Astrocyte (in vitro differentiated cells and primary cell): Measurements from ENCODE around the gene GSS. TPM values are rescaled to one million over a fixed set of nuclear protein-coding genes. Genes with fewer than 3 reads are reported as not detected.
A peak's percentile ranks its signal among the peaks of the same experiment; 100 is the strongest.

ENCODE experiments used
- DNase-seq: peaks from one replicate; pipeline ENCODE4 v3.0.0-alpha.2; 2010; ENCODE audit warnings: low read depth
- FAIRE-seq: peaks from 2 replicates; lab custom pipeline; 2011; peaks lifted over from hg19 to GRCh38; lab: Jason Lieb, UNC
- H2AFZ ChIP-seq: 2 replicates; pipeline ENCODE4 v1.6.0; 2012; ENCODE audit warnings: low read depth, low read length, inconsistent platforms
- H3K27ac ChIP-seq: 2 replicates; pipeline ENCODE4 v1.5.1; 2011; ENCODE audit warnings: low read depth, low read length, inconsistent platforms
- H3K27me3 ChIP-seq: 2 replicates; pipeline ENCODE4 v1.6.0; 2011; ENCODE audit warnings: low read length, inconsistent platforms; ENCODE audit not compliant: insufficient read depth
- H3K36me3 ChIP-seq: 2 replicates; pipeline ENCODE4 v1.5.1; 2011; ENCODE audit warnings: low read length, inconsistent platforms; ENCODE audit not compliant: insufficient read depth
- H3K4me1 ChIP-seq: 2 replicates; pipeline ENCODE4 v1.5.1; 2011; ENCODE audit warnings: low read length, inconsistent platforms; ENCODE audit not compliant: insufficient read depth
- H3K4me2 ChIP-seq: 2 replicates; pipeline ENCODE4 v1.6.0; 2012; ENCODE audit warnings: low read length, inconsistent platforms
- H3K4me3 ChIP-seq: 2 replicates; pipeline ENCODE4 v1.5.1; 2011; ENCODE audit warnings: low read depth, mild to moderate bottlenecking, low read length, inconsistent platforms; ENCODE audit not compliant: insufficient read depth
- H3K79me2 ChIP-seq: 2 replicates; pipeline ENCODE4 v1.6.0; 2012; ENCODE audit warnings: mild to moderate bottlenecking, low read length, inconsistent platforms; ENCODE audit not compliant: insufficient read depth
- H3K9ac ChIP-seq: 2 replicates; pipeline ENCODE4 v1.6.0; 2012; ENCODE audit warnings: mild to moderate bottlenecking, low read length, inconsistent platforms
- H3K9me3 ChIP-seq: 2 replicates; pipeline ENCODE4 v1.5.1; 2012; ENCODE audit warnings: low read depth, mild to moderate bottlenecking, low read length, inconsistent platforms; ENCODE audit not compliant: insufficient read depth
- H4K20me1 ChIP-seq: 2 replicates; pipeline ENCODE4 v1.6.0; 2012; ENCODE audit warnings: low read length, inconsistent platforms; ENCODE audit not compliant: insufficient read depth
- H3K27ac Mint-ChIP-seq: one replicate; pipeline ENCODE4 v1.8.0; 2021; ENCODE audit warnings: mild to moderate bottlenecking, mixed read lengths; ENCODE audit not compliant: unreplicated experiment
- H3K27me3 Mint-ChIP-seq: one replicate; pipeline ENCODE4 v1.8.0; 2021; ENCODE audit warnings: low read depth, mixed read lengths; ENCODE audit not compliant: unreplicated experiment
- H3K36me3 Mint-ChIP-seq: one replicate; pipeline ENCODE4 v1.8.0; 2021; ENCODE audit warnings: low read depth, mixed read lengths; ENCODE audit not compliant: unreplicated experiment
- H3K4me1 Mint-ChIP-seq: one replicate; pipeline ENCODE4 v1.8.0; 2021; ENCODE audit warnings: low read depth, mixed read lengths; ENCODE audit not compliant: unreplicated experiment
- H3K4me3 Mint-ChIP-seq: one replicate; pipeline ENCODE4 v1.8.0; 2021; ENCODE audit warnings: mild to moderate bottlenecking, moderate library complexity, mixed read lengths; ENCODE audit not compliant: unreplicated experiment
- H3K9me3 Mint-ChIP-seq: one replicate; pipeline ENCODE4 v1.8.0; 2021; ENCODE audit warnings: mild to moderate bottlenecking, mixed read lengths; ENCODE audit not compliant: unreplicated experiment
- CTCF ChIP-seq: IDR thresholded peaks from 2 replicates; pipeline ENCODE4 v1.5.1; 2011; ENCODE audit warnings: low read depth, mild to moderate bottlenecking, inconsistent platforms, low read length, moderate library complexity; ENCODE audit not compliant: insufficient read depth
- EZH2 ChIP-seq: IDR thresholded peaks from 2 replicates; pipeline ENCODE4 v1.6.1; 2012; ENCODE audit warnings: mild to moderate bottlenecking, low read length, inconsistent platforms; ENCODE audit not compliant: insufficient read depth
- total RNA-seq: library from RNA; stranded (reverse); gene quantifications from 2 replicates; pipeline ENCODE4 v1.2.1, GENCODE V29; 2021

GSS gene
- total RNA-seq, 1 donor from 2014 or later, result 44.6 TPM

- peaks cover 18% of the 10 kb centered on the region for H3K36me3 Mint-ChIP-seq
- H3K4me3 Mint-ChIP-seq, result no peak overlapping the region
- H3K4me1 Mint-ChIP-seq, result peaks cover 20% of the 10 kb centered on the region
- peaks cover 6% of the 10 kb centered on the region for H3K4me1 ChIP-seq
- H3K9ac ChIP-seq, result no peak overlapping the region
- no peak overlapping the region for H3K4me3 ChIP-seq
- H3K79me2 ChIP-seq, result no peaks in the 10 kb centered on the region
- H4K20me1 ChIP-seq, result no peaks in the 10 kb centered on the region
- no peak overlapping the region for H3K4me2 ChIP-seq
- H3K27me3 Mint-ChIP-seq, result no peaks in the 10 kb centered on the region
- no peaks in the 10 kb centered on the region for H3K9me3 ChIP-seq
- TF ChIP-seq EZH2 (no peak), CTCF (no peak)
- no peak overlapping the region for H3K27ac ChIP-seq
- no peaks in the 10 kb centered on the region for H3K27me3 ChIP-seq
- FAIRE-seq (no peak), DNase-seq (peak; percentile 57)
- peaks cover 35% of the 10 kb centered on the region for H3K36me3 ChIP-seq
- no peak overlapping the region for H3K27ac Mint-ChIP-seq
- no peaks in the 10 kb centered on the region for H3K9me3 Mint-ChIP-seq
- H2AFZ ChIP-seq, result no peak overlapping the region
Observed at GRCh38 chr20:34946661-34947060, 8.9 kb downstream of the GSS start.

- Mint-ChIP-seq H3K36me3 (peaks cover 24% of the 10 kb centered on the region), H3K9me3 (no peaks in the 10 kb centered on the region)
Observed at GRCh38 chr20:34945315-34946077, 10.1 kb downstream of the GSS start.

More at GRCh38 chr20:34945315-34946077, 10.1 kb downstream of the GSS start:
- no peak overlapping the region for H3K27ac ChIP-seq
- H3K4me3 ChIP-seq, result no peak overlapping the region
- H3K27ac Mint-ChIP-seq, result no peak overlapping the region
- H3K9ac ChIP-seq, result no peak overlapping the region
- TF ChIP-seq CTCF, result no peak
- no peak for TF ChIP-seq EZH2
- H3K4me2 ChIP-seq, result no peak overlapping the region
- no peak for FAIRE-seq
- H3K36me3 ChIP-seq, result peaks cover 35% of the 10 kb centered on the region
- no peak overlapping the region for H2AFZ ChIP-seq
- H3K27me3 Mint-ChIP-seq, result no peaks in the 10 kb centered on the region
- H3K4me1 Mint-ChIP-seq, result peaks cover 29% of the 10 kb centered on the region
- DNase-seq, result no peak
- no peaks in the 10 kb centered on the region for H3K27me3 ChIP-seq
- H3K79me2 ChIP-seq, result no peaks in the 10 kb centered on the region
- H3K4me1 ChIP-seq, result peaks cover 6% of the 10 kb centered on the region
- no peaks in the 10 kb centered on the region for H3K9me3 ChIP-seq
- H3K4me3 Mint-ChIP-seq, result no peak overlapping the region
- H4K20me1 ChIP-seq, result no peaks in the 10 kb centered on the region
